Measurements from ENCODE around the gene PGAM2. TPM values are rescaled to one million over a fixed set of nuclear protein-coding genes. Genes with fewer than 3 reads are reported as not detected.
"Not testable (repeated sequence)": the region's sequence is repeated elsewhere in the genome, so short reads cannot be mapped to it uniquely, and the experiment has no call there.

Gene PGAM2
- total RNA-seq, 4 donors from 2014 or later, result 2.2 to 28.0 (median 9.1) TPM

- H3K36me3 ChIP-seq; H3K9me3 ChIP-seq; H3K27ac ChIP-seq; H3K4me3 ChIP-seq (replicated peaks in 1 of 3); DNase-seq; intact Hi-C loops (cut with DNase I); H3K4me1 ChIP-seq; H3K27me3 ChIP-seq: not testable (repeated sequence)
- 65 to 70% methylated on average over 5 of the region's 6 CpGs for WGBS, 2 donors
Observed at GRCh38 chr7:44022796-44023467, 42.4 kb downstream of the PGAM2 start.

- WGBS, 2 donors, result 80 to 85% methylated on average over 6 to 7 of the region's 7 CpGs
- intact Hi-C loops (cut with DNase I), result not testable (repeated sequence)
Observed at GRCh38 chr7:44022069-44022468, 43.3 kb downstream of the PGAM2 start.

GRCh38 chr7:44019825-44020224, 45.5 kb downstream of the PGAM2 start:
- DNase-seq; H3K4me3 ChIP-seq (replicated peaks in 1 of 3); H3K9me3 ChIP-seq; H3K27me3 ChIP-seq; H3K27ac ChIP-seq; intact Hi-C loops (cut with DNase I); H3K4me1 ChIP-seq; H3K36me3 ChIP-seq: not testable (repeated sequence)
- 88 to 89% methylated on average over 6 of the region's 6 CpGs for WGBS, 2 donors

More at GRCh38 chr7:44022069-44022468, 43.3 kb downstream of the PGAM2 start:
- H3K4me3 ChIP-seq (replicated peaks in 1 of 3); H3K9me3 ChIP-seq; H3K36me3 ChIP-seq; H3K27me3 ChIP-seq; DNase-seq; H3K4me1 ChIP-seq; H3K27ac ChIP-seq: not testable (repeated sequence)

GRCh38 chr7:44018857-44019807, 46.2 kb downstream of the PGAM2 start:
- peak overlapping the region; percentile 27 to 61 (median 52) for H3K27ac ChIP-seq
- H3K4me3 ChIP-seq (replicated peaks in 1 of 3), result peak overlapping the region; percentile 58 to 97 (median 75)
- H3K9me3 ChIP-seq; H3K27me3 ChIP-seq; H3K36me3 ChIP-seq; intact Hi-C loops (cut with DNase I); H3K4me1 ChIP-seq: not testable (repeated sequence)
- DNase-seq, result peak; percentile 98 to 99
- TF ChIP-seq POLR2A (IDR thresholded peaks at IDR 0.05) (peak in 1 of 2 donors; percentile 67), CTCF (IDR thresholded peaks at IDR 0.05) (peak in 5 of 6 experiments; percentile 28 to 89 (median 63))
- 3 to 7% methylated on average over 21 to 38 of the region's 63 CpGs for WGBS, 2 donors

GRCh38 chr7:44015090-44015489, 50.3 kb downstream of the PGAM2 start:
- H3K27me3 ChIP-seq; intact Hi-C loops (cut with DNase I); H3K9me3 ChIP-seq; H3K27ac ChIP-seq; H3K36me3 ChIP-seq; H3K4me1 ChIP-seq; DNase-seq; H3K4me3 ChIP-seq (replicated peaks in 1 of 3): not testable (repeated sequence)
- no CpG with 5 or more reads among the region's 12 CpGs for WGBS, 2 donors

Small RNA genes lying within 50 kb of the gene (microRNA-seq; reads per million reads assigned to microRNA genes)
- gene MIR6837 (not detected), gene MIR6838 (1.1 reads per million)

Other genes with a start within 250 kb of the PGAM2 start
- 100 to 1,000 TPM in 1 of 4 donors, 10 to 100 TPM in 3; 52.2 to 110 (median 88.7) TPM for gene MRPS24, start 196.1 kb downstream of the PGAM2 start, total RNA-seq
- 10 to 100 TPM; 33.2 to 51.6 (median 41.0) TPM for gene URGCP, start 159.0 kb downstream of the PGAM2 start, total RNA-seq
- 10 to 100 TPM; 28.2 to 50.4 (median 31.1) TPM for gene UBE2D4, start 139.1 kb downstream of the PGAM2 start, total RNA-seq
- gene SPDYE1, start 67.7 kb downstream of the PGAM2 start, total RNA-seq, result not detected
- 100 to 1,000 TPM; 108 to 165 (median 138) TPM for gene DBNL, start 20.9 kb downstream of the PGAM2 start, total RNA-seq
- 10 to 100 TPM; 51.1 to 85.0 (median 58.2) TPM for gene POLM, start 17.0 kb upstream of the PGAM2 start, total RNA-seq
- gene AEBP1, start 38.8 kb upstream of the PGAM2 start, total RNA-seq, result 100 to 1,000 TPM in 1 of 4 donors, 10 to 100 TPM in 3; 38.9 to 151 (median 57.6) TPM
- gene POLD2, start 58.0 kb upstream of the PGAM2 start, total RNA-seq, result 10 to 100 TPM; 48.8 to 65.8 (median 55.1) TPM
- not detected for gene MYL7, start 75.8 kb upstream of the PGAM2 start, total RNA-seq
- gene GCK, start 123.9 kb upstream of the PGAM2 start, total RNA-seq, result under 1 TPM in 2 of 4 donors, not detected in 2; 0.22 to 0.73 TPM
- 10 to 100 TPM; 51.7 to 90.0 (median 60.2) TPM for gene YKT6, start 135.4 kb upstream of the PGAM2 start, total RNA-seq

Data from thyroid gland (tissue), 4 donors.